C1 segment of cervical spinal cord (tissue), 14 donors: ENCODE measurements around the gene KIF3A.

Experiments used
- DNase-seq, 14 donors: peaks; one replicate each; lab custom pipeline; 2025; lab: John Stamatoyannopoulos, UW

The KIF3A gene

GRCh38 chr5:132754111-132754510 lies 16.8 kb upstream of the KIF3A start:
- no peak for DNase-seq

GRCh38 chr5:132753135-132753987 lies 16.0 kb upstream of the KIF3A start:
- DNase-seq: peak in 11 of 14 donors; percentile 20 to 72 (median 42)

GRCh38 chr5:132752581-132753125 lies 15.3 kb upstream of the KIF3A start:
- DNase-seq: no peak

- no peak for DNase-seq
Measured at GRCh38 chr5:132751971-132752580, 14.7 kb upstream of the KIF3A start.

GRCh38 chr5:132751444-132751843 lies 14.1 kb upstream of the KIF3A start:
- no peak for DNase-seq

GRCh38 chr5:132750471-132751230 lies 13.3 kb upstream of the KIF3A start:
- DNase-seq: no peak

GRCh38 chr5:132749506-132749905 lies 12.2 kb upstream of the KIF3A start:
- DNase-seq: no peak

GRCh38 chr5:132748522-132749000 lies 11.2 kb upstream of the KIF3A start:
- DNase-seq: no peak

GRCh38 chr5:132747616-132748440 lies 10.5 kb upstream of the KIF3A start:
- no peak for DNase-seq

- peak in 1 of 14 donors; percentile 18 for DNase-seq
Measured at GRCh38 chr5:132746954-132747615, 9.7 kb upstream of the KIF3A start, which contains the start of gene CCNI2. Gene CCNI2 (plus strand): TSS chr5:132747426. CDS start chr5:132747496, 70 bp downstream.

GRCh38 chr5:132746592-132746953 lies 9.2 kb upstream of the KIF3A start:
- DNase-seq: no peak

- DNase-seq: no peak
Measured at GRCh38 chr5:132744659-132745058, 7.3 kb upstream of the KIF3A start.

- no peak for DNase-seq
Measured at GRCh38 chr5:132742626-132743025, 5.3 kb upstream of the KIF3A start.

GRCh38 chr5:132742158-132742557 lies 4.8 kb upstream of the KIF3A start:
- DNase-seq: no peak

GRCh38 chr5:132739232-132739631 lies 1.9 kb upstream of the KIF3A start:
- no peak for DNase-seq

- no peak for DNase-seq
Measured at GRCh38 chr5:132737982-132738681, 786 bp upstream of the KIF3A start.

GRCh38 chr5:132734687-132735086 lies 2.7 kb downstream of the KIF3A start:
- DNase-seq: no peak

GRCh38 chr5:132733499-132734148 lies 3.7 kb downstream of the KIF3A start:
- DNase-seq: no peak

- DNase-seq: no peak
Measured at GRCh38 chr5:132729896-132730295, 7.5 kb downstream of the KIF3A start.
